GM21526 (cell line): ENCODE measurements around the gene NME7.
"Not testable (repeated sequence)": the region's sequence is repeated elsewhere in the genome, so short reads cannot be mapped to it uniquely, and the experiment has no call there.

Experiments
- ATAC-seq: cut with Tn5 transposase; IDR thresholded peaks from one replicate; pipeline ENCODE4 v1.9.1; 2021; ENCODE audit warnings: moderate library complexity; ENCODE audit not compliant: unreplicated experiment, low FRiP score

Gene NME7

DNA sequence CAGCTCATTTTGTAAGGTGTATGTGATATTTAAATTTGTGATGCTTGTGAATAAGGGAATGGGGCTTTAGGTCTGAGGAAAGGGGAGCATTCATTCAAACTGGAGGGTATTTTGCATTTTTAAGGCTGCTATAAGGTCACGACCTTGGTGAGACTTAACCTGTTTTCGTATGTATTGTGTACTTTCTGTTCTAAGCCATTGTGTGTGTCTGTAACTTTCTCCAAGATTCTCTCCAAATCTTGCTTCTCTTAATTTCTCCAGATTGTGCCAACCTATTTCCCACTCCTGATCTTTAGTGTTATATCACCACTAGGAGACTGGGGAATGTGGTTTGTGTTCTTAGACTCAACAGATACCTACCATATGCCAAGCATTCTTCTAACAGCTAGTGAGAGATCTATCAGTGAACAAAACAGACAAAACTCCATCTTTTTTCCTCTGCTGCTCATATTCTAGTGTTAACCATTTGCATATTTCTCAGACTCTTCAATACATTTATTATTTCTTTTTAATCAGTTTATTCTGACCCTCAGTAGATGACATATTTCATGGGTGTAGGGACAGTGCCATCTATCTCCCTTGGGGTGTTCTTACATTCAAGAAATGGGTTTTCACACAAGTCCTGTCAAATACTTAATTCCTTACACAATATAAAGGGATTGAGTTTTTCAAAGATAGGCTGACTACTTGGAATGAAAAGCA lies 233.6 kb downstream of the NME7 start:
- ATAC-seq, result no peak

DNA sequence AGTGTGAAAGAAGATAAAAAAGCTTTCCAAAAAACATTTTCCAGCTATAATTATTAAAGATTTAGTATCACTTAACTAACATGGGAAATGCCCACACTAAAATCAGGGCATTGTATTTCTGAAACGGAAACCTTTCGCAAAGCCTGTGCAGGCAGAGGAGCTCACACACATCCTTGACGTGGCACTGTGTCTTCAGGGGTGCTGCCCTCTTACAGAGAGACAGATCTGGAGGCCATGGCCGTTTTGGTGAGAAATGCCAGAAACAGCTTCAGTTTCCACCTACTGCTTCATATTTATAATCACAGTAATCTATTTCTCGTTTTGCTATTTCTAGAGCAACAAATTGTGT lies 234.4 kb downstream of the NME7 start:
- ATAC-seq, result no peak

DNA sequence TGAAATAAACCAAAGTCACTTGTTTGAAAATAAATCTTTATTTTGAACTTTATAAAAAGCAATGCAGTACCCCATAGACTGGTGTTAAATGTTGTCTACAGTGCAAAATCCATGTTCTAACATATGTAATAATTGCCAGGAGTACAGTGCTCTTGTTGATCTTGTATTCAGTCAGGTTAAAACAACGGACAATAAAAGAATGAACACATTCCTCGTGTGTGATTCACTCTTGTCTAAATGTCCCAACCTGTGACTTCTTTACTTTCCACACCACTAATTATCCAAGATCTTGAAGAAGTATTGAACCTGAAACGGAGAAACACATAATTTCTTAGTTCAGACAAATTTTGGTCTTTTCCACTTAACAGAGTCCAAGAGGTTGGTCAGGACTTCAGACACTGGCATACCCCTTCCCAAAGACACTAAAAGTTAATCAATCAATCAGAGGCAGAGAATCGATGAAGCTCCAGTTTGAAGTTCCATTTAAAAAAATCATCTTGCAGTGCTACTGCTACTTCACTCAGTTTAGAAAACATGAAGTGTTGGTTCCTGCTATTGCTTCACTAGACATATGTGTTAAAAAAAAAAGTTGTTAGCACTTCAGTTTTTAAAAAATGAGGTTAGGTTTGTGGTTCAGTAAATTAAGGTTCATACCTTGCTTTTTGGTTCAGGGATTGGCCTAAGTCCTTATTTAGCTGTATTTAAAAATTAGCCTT lies 234.9 kb downstream of the NME7 start:
- no peak for ATAC-seq

DNA sequence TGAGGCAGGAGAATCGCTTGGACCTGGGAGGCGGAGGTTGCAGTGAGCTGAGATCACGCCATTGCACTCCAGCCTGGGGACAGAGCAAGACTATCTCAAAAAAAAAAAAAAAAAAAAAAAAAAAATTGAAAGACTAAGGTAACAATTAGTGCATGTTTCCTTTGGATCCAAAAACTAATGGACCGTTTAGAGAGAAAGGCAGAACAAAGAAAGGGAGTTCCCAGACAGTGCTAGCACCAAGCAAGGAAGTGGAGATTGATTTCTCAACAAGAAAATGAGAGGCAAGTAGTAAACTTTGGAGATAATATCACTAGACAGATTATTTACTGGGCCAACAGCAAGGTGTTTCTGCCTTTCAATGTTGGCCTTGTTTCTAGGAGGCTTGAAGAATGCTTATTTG lies 236.9 kb downstream of the NME7 start:
- no peak for ATAC-seq

DNA sequence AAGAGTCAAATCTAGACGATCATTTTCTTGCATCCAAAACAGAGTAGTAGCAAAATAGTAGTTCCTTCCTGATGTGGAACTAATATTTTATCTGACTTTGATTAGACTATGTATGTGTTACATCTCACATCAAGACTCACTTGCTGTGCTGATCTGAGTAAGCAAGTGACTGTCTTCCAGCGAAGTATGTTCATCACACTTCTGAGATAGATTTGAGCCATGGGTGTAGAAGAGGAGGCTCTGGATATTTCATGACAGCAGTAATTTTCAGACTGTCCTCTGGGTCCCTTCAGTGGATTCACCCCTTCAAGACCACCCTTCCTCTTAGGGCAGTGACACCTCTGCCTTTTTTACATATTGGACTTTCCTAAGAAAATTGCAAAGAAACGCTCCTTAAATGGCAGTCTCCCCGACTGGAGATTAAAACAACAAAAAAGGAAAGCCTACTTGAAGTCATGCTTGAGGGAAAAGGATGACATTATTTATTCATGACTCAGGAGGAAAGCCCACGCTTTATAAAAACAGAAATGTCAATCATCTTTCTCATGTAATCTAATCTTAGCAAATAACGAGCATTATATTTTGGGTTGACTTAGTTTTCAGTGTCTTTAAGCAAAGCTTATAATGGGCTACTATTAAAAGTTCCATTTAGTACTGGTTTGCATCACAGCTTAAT lies 238.3 kb downstream of the NME7 start:
- no peak for ATAC-seq

DNA sequence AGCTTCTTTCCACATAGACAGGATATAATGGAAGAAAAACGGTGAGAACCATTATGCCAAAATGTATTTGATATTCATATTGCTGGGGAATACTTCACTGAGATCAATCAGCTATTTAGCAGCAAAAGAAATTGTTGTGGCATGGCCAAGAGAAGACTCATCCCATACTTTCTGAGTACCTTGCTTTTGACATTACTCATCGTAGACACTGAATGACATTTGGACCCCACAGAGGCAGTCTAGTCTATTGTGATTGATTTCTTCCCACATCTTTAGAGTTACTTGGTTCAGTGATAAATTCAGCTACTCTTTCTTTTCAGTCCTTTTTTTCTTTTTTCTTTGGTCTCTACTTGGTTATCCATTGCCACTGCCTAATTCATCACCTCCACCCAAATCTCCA lies 239.0 kb downstream of the NME7 start:
- no peak for ATAC-seq

DNA sequence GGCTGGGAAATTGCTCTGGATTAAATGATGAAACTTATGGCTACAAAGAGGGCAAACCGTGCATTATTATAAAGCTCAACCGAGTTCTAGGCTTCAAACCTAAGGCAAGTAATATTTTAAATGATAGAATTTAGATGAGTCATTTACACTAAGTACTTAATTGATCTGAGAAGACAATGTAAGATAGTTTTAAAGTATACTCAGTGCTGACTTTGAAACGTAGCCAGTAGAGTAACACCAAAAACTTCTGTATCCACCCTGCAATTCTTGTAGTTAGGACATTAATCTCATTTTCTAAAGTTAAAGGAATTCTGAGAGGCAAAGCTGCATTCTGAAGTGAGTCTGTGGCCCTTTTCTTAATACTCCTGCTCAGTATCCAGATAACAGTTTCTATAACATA lies 240.3 kb downstream of the NME7 start:
- no peak for ATAC-seq

DNA sequence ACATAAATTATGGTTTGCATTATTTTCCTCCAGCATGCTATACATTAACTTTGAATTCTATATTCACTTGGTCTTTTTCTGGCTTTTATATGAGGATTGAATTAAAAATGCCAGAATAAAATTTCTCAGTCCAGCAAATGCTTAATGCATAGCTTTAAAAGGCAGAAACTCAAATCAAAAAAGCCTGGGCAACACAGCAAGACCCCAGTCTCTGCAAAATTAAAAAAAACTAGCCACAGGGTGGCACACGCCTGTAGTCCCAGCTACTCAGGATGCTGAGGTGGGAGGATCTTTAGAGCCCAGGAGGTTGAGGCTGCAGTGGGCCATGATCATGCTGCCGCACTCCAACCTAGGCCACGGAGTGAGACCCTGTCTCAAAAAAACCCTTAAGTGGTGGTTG lies 241.3 kb downstream of the NME7 start:
- ATAC-seq, result no peak

DNA sequence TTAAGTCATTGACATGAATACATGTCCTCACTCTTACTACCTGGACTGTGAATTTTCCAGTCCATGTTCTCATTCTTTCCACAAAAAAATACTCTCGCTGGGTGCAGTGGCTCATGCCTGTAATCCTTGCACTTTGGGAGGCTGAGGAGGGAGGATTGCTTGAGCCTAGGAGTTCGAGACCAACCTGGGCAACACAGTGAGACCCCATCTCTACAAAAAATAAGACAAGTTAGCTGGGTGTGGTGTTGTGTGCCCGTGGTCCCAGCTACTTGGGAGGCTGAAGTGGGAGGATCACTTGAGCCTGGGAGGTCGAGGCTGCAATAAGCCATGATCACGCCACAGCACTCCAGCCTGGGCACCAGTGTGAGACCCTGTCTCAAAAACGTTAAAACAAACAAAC lies 242.0 kb downstream of the NME7 start:
- ATAC-seq, result not testable (repeated sequence)

DNA sequence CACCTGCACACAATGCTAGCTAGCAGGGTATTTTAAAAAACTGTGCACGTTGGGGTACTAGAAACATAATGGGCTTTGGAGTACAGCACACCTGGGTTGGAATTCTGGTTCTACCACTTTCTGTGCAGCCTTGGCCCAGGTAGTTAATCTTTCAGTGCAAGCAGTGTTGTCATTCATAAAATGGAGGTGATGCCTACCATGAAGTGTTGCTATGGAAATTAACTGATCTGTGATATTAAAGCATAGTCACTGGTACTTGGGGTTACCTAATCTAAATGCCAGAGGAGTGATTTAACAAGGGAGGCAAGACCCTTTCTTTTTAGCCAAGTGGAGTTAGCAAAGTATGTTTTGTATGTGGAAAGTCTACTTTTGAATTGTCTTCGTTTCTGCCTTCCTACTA lies 243.1 kb downstream of the NME7 start:
- no peak for ATAC-seq

DNA sequence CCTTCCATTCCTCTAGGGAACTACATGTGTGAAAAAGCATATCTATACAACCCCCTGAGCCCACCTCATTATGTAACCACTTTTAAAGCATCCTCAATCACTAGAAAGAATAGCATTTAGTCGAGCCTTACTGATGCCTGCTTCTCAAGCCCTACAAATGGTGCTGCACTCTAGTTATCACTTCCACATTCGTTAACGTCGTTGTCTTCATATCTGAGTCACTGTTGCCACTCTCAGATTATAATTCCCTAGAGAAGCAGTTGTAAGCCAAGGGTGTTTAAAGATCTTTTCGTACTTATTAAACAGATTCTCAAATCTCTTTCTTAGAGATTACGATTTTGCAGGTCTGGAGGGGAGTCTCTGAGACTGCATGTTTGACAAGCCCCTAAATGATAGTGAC lies 244.6 kb downstream of the NME7 start:
- no peak for ATAC-seq

DNA sequence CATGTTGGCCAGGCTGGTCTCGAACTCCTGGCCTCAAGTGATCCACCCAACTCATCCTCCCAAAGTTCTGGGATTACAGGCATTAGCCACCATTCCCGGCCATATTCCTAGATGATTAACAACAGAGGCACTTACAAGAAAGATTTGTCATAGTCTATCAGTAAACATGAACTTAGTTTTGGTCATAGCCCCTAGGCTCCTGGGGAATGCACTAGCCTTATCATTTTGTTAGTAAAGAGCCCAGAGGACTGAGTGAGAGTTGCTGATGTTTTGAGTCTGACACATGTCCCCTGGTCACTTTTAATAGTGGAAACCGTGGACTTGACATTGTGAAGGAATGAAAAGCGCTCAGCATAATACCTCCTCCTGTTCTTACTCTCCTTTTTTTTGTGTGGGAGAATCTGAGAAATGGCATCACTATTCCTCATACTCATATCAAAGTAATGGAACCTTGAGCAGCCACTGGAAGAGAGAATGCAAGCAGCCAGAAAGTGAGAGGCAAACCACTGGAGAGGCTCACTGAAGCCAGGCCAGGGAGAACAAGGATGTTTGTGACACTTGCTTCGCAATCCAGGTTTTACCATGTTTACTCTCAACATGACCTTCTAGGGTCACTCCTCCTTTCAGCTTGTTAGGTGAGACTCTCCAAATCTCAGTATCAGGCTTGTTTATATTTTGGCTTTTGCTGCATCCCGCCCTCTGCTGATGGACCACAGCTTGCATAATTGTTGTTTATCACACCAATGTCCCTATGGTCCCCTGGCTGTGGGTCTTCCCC lies 246.3 kb downstream of the NME7 start:
- no peak for ATAC-seq

DNA sequence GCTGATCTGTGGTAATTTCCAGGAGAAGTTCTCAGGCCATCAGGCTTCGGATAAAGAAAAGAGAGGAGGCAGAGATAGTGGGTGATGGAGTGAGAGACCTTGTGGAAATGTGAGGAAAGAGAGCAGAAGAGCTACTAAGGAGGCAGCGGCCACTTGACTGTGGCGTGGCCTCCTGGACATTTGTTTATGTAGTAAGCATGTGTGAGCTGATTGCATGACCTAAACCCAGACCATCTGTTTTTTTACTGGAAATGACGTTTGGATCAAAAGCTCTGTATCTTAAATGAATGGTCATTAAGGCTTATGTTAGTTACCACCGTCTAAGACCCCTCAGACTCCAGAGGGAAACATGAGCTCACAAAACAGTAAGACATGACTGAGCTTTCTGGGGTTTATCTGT lies 247.5 kb downstream of the NME7 start:
- no peak for ATAC-seq

DNA sequence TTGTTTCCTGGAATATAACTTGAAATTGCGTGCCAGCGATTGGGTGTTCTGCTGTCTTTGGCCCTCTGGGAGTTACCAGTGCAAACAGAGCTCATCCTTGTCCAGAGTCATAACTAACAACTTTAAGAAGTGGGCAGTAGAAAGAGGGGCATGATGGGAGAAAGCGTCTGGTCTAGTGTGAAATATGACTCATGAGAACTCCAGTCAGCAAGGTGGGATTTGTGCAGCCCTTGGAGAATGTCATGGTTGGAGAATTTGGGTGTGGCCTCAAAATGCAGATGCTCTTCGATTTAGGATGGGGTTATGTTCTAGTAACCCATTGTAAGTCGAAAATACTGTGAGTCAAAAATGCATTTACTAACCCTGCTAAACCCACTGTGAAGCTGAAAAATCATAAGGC lies 248.2 kb downstream of the NME7 start:
- ATAC-seq, result no peak

DNA sequence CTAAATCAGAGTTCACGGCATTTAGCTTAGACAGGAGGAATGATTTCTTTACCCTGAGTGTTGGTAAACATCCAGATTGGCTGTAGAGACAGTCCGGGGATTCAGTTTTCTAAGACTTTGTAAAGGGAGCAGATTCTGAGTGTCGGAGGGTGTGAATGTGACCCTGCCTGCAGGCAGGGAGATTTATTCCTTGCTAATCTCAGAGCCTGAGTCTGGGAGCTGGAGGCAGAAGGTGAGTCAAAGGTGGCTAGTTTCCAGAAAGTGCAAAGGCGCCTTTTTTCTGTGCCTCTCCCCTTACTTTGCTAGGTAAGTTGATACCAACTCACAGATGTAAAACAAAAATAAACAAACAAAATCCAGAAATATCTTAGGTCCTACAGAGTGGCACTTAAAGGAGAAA lies 249.4 kb downstream of the NME7 start:
- no peak for ATAC-seq

DNA sequence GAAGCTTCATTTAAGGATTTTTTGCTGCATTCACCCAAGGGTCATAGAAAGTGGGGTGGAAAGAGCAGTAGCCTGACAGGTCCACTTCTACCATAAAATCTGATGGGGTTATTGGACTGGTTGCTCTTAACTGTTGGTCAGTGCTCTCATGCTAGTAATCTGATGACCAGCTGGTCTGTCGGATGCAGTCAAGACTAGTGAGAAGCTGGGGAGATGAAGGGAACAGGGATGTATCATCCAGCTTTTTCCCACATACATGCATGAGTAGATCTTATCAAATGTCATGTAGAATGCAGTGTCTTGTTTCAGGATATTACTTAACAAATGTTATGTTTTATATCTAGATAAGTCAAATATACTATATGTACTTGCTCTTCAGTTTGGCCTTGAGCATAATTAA lies 250.0 kb downstream of the NME7 start:
- no peak for ATAC-seq

DNA sequence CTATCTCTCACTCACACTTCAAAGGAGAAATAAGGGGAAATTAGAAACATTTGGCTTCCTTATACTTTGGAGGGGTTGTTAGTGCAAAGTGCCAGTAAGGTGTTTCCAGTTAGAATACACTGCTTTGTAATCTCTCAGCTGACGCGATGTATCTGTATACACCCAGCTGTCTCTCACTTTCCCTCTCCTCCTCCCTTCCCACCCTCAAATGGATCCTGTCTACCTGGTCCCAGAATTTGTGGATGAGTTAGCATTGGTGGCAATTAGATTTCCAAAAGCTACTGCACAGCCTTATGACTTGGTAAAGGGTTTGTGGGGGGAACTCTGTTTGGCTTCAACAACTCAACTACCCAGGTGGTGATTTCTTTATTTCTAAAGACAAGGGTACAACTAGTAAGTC lies 250.6 kb downstream of the NME7 start:
- ATAC-seq, result no peak

DNA sequence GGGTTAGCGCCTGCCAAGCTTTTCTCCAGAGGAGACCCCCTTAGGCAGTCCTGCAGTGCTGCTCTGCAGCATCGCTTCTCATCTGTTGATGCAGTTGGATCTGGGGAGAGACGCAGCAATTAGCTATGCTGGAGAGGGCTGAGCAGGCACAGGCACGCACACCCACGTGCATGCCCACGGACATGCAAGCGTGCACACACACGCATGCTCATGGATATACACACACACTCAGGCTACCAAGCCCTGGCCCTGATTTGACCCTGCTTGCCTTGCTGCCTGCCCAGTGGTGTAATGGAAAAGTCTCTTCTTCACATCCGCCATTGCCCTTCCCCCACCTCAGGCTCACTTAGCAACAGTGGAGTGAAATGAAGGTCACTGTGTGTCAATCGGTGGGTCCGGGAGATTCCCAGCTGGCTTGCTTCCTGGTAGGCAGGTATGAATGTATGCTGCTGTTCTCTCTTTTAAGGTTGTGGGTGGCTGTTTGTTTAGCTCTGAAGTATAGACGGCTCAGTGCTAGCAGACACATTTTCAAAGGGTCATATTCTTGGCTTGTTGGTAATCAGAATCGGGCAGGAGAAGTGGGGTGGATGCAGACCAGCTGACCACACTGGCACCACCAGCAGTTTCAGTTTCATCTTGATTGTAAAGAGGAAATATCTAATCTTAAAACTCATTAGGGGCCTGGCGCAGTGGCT lies 251.6 kb downstream of the NME7 start:
- ATAC-seq, result peak; percentile 52

DNA sequence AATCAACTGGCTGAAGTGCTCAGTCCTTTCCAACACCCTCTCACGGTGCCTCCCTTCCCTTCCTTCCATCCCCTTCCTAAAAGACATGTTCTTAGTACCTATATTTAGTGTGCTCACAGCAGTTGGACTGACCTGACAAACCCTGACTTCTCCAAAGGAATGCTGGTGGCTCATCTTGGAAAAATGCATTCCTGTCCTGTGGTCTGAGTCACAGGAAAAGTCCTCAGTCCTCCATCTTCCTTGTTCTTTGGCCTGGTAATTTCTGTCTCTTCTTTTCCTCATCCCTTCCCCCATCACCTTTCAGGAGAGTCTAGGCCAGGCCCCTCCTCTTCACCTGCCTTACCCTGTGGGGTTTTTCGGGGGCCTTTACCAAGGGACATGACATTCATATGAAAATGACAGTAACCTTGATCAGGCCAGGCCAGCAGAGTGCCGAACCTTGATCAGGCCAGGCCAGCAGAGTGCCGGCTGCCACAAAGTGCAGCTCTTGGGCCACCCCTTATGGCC lies 253.9 kb downstream of the NME7 start:
- ATAC-seq, result no peak

DNA sequence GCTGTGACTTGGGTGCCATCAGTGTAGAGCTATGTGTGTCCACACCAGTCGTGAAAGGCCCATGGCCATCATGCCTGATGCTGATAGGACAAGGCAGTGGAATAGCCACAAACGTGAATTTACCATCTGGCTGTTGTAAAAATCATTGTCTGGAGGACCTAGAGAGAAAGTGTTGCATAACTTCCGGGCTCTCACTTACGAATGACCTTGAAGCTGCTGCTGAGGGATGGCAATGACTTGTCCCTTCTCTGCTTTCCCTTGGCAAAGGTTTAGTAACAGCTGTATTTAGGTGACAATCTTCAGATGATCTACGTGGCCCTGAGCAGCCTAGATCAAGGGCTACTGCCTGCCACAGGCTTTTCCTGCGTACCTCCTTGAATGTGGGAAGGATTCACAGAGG lies 255.4 kb downstream of the NME7 start:
- no peak for ATAC-seq
